Frontal cortex (tissue), 4 donors: ENCODE measurements around the gene XXYLT1. TPM values are rescaled to one million over a fixed set of nuclear protein-coding genes. Genes with fewer than 3 reads are reported as not detected.
"Not testable (repeated sequence)": the region's sequence is repeated elsewhere in the genome, so short reads cannot be mapped to it uniquely, and the experiment has no call there.

ENCODE experiments used
- DNase-seq, 2 donors: peaks; one replicate each; pipeline ENCODE4 v3.0.0; 2012; ENCODE audit warnings: low spot score in 2 of 2
- FAIRE-seq: peaks from 2 replicates; lab custom pipeline; 2012; peaks lifted over from hg19 to GRCh38; lab: Jason Lieb, UNC
- total RNA-seq: library from RNA; depleted of rRNA; stranded (reverse); fragments of >200 nt; gene quantifications from one replicate; pipeline ENCODE4 v1.2.3, GENCODE V29; 2014
- donor health status: control.
- donor health status: control.
- donor health status: control.

XXYLT1 gene, protein sequence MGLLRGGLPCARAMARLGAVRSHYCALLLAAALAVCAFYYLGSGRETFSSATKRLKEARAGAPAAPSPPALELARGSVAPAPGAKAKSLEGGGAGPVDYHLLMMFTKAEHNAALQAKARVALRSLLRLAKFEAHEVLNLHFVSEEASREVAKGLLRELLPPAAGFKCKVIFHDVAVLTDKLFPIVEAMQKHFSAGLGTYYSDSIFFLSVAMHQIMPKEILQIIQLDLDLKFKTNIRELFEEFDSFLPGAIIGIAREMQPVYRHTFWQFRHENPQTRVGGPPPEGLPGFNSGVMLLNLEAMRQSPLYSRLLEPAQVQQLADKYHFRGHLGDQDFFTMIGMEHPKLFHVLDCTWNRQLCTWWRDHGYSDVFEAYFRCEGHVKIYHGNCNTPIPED
- total RNA-seq = 23.6 TPM

DNA sequence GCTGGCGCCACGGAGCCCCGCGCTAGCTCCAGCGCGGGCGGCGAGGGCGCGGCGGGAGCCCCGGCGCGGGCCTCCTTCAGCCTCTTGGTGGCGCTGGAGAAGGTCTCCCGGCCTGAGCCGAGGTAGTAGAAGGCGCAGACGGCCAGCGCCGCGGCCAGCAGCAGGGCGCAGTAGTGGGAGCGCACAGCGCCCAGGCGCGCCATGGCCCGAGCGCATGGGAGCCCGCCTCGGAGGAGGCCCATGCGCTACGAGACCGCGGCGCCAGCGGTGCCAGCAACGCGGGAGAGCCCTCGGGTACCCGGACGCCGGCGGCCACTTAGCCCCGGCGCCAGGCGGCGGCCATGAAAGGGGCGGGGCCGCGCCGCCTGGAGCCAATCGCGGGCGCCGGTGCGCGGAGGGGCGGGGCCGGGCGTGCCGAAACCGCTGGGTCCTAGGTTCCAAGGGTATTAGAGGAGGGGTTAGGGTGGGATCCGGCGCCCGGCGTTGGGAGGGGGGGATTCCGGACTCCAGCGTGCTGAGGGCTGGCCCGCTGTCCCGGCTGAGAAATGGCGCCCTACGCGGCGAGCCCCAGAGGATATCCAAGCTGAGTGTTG is at the start of gene XXYLT1:
TSS of gene XXYLT1 (minus strand) at position 343 of the 593 bp plus-strand sequence. CDS start at position 242, 101 bp downstream.
- DNase-seq = peak; percentile 86 to 92
- FAIRE-seq = no peak

DNA sequence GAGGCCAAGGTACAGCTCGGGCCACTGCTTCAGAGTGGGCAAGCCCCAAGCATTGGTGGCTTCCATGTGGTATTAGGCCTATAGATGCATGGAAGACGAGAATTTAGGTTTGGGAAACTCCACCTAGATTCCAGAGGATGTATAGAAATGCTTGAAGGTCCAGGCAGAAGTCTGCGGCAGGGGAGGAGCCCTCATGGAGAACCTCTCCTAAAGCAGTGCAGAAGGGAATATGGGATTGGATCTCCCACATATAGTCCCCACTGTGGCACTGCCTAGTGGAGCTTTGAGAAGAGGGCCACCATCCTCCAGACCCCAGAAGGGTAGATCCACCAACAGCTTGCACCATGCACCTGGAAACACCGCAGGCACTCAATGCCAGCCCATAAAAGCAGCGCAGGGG is 48.1 kb upstream of the XXYLT1 start:
- no peak for FAIRE-seq
- no peak for DNase-seq

DNA sequence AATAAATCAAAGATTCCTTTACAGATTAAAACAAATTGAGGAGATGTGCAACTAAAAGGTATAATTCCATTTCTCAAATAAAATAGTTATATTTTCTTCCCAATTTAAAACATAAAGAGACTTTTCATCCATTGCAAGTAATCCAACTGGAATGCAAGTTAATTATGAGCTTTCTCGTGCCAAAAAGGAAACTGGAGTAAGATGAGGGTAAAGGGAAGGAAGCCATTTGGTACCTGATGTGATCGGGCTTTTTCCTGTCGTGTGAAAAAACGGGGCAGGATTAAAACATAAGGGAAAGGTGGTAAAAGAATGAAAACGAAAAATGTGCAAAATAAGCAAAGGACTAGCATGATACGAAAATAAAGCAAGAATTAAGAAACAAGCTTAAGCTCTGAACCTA is 41.8 kb upstream of the XXYLT1 start:
- FAIRE-seq = no peak
- DNase-seq = no peak

DNA sequence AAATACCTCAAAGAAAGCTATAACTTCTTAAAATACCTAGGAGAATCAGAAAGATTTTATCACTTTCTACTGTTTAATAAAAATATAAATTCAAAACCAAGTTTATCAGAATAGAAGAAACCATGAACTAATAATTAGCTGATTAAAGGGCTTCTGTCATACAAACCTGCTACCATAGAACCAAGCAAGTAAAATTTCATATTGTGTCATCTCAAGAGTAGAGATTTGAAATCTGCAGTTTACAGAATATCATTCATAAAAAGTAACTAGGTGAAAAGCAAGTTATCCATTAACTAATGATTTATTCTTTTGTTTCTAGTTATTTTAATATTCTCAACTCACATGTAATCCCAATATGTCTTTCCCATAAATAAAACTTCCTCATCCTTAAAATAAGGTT is 36.8 kb upstream of the XXYLT1 start:
- no peak for FAIRE-seq
- no peak for DNase-seq

DNA sequence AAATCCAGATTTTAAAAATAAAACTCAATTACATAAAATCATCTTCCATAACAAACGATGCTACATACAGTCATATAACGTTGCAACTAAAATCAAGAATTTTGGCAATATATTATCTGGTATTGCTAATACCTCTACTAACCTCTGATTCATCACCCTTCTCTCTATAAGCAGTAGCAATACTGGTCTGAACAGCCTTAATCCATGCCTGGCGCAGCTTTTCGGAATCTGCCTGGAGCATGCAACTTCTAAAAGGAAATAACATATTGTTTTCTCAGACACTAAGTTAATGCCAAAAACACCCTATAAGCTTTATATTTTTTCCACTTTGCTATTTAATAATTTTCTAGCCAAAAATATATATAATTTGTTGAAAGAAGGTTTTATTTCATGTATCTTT is 35.4 kb upstream of the XXYLT1 start:
- FAIRE-seq = no peak

DNA sequence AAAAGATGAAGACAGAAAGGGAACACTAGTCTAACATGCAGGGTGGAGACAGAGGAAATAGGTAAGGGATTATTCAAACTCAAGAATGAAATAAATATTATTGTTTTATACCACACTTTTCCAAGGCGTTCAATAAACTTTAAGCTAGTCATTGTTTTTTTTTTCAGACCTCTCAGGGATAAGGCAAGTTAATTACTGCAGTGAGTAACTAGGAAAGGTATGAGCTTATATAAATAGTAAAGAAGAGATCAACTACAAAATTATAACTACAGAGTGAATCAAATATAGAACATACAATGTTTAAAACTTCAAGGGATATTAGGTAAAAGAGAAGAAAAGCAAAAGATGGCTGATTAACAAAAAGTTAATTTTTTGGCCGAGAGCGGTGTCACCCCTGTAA is 31.5 kb upstream of the XXYLT1 start:
- DNase-seq (no peak), FAIRE-seq (no peak)

More for the DNA sequence above, 35.4 kb upstream of the XXYLT1 start:
- no peak for DNase-seq

DNA sequence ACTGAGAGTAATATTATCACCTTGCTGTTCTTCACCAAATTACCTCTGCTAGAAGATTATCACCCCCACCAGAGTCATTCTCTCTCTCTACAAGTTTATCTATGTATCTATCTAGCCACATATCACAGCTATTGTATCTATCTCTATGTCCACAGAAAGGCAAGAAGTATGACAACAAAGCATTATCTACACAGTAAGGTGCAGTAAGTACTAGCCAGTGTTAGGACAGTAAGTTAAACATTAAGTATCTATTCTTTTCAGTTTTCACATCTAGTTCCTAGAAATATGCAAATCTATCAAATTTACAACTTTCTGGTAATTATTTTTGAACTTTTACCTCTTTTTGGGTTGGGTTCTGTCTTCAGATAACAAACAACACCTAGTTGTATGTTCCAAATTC is 26.5 kb upstream of the XXYLT1 start:
- no peak for FAIRE-seq
- DNase-seq = no peak

DNA sequence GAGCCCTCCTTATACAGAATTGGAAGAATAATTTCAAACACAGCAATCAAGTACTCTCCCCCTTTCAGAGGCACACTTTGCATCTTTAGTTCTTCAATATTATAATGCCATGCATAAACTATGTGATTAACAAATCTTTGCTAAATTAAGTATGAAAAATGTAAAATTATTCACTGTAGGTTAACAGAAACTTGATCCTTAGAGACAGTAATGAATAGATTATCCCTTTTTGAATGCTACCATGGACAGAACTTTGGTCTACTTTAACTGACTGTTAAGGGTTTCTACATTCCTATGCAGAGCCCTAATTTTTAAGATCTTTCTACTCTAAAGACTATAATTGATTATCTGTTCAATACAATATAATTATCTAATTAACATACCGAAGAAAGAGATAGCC is 25.7 kb upstream of the XXYLT1 start:
- FAIRE-seq = no peak
- no peak for DNase-seq

DNA sequence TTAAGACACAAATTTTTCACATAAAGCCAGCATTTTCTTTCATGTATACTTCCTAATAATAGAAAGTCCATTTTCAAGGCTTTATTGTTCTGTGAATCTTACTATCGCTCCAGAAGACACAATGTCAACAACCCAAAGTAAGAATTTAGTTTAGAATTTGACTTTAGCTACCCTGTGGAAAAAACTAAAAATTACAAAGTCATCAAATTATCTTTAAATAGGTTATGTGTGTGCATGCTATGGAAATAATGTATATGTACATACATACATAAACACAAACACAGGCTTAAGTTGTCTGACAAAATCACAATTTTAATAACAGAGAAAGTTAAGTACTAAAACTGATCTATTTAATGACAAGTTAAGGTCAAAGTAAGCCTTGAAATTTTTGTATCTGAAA is 20.2 kb upstream of the XXYLT1 start:
- FAIRE-seq (peak; percentile 48), DNase-seq (no peak)

DNA sequence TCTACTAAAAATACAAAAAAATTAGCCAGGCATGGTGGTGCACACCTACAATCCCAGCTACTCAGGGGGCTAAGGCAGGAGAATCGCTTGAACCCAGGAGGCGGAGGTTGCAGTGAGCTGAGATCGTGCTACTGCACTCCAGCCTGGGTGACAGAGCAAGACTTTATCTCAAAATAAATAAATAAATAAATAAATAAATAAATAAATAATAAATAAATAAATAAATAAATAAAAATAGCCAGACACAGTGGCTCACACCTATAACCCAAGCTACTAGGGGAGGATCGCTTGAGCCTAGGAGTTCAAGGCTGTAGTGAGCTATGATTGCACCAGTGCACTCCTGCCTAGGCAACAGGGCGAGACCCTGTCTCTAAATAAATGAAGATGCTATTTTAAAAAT is 19.7 kb upstream of the XXYLT1 start:
- DNase-seq, FAIRE-seq: not testable (repeated sequence)

DNA sequence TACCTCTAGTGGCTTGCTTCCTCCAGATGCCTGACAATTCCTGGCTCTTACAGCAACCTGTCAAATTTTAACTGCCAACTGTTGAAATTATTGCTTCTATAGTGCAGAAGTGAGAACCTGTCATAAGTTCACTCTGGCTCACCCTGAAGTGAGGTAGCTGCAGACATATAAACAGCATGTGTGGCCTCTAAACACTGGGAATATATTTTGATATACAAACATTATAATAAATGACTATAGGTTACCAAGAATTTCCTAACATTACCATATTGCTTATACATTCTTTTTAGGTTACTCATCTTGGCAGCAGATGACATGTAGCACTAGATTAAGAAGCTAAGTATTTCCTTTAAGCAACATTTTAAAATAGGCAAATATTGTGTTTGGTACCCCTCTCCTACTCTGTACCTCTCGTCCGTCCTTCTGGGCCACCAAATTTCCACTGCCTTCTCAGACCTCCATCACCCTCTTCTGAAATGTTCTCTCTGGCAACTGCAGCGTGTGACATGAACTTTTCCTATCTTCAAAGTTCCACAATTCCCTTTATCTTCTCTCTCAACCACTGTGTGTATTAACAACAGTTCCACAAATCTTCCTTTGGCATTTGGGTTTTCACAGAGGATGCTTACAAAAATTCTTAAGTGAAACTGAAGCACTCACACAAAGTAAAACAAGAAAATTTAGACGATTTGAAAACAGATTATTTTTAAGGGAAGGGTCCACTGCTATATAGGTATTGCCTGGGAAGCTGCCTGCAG is 15.3 kb upstream of the XXYLT1 start:
- no peak for FAIRE-seq

DNA sequence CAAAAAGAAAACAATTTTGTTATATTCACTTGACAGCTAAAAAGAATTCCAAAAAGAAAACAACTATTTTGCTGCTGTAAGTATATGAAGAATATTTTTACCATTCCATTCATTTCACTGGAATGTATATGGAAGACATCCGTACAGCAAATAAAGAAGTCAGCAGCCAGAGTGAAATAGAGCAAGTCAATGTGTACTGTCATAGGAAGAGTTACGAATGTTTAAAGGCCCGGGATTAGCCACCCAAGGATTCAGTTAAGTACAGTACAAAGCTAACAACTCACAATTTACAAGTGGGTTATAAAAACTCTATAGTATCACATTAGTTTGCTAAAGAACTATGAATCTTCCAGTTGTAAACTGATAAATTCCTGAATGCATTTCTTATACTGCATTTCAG is 14.4 kb upstream of the XXYLT1 start:
- no peak for DNase-seq
- FAIRE-seq = no peak

More for the DNA sequence above, 15.3 kb upstream of the XXYLT1 start:
- DNase-seq = no peak

DNA sequence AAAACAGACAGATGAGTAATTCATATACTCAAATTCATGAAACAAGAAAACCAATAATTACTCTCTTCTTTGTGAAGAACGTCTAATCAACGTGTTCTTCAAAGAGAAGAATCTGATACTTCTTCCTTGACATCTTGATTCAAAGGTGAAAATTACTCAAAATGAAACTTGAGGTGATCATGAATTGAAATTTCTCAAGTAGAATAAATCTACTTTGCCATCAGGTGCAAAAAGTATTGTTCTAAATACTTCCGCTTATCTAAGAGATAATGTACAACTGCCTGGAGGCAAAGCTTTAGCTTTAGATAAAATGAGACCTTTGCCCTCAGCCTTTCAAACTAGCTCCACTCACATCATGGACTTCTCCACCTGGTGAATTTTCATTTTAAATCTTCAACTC is 13.9 kb upstream of the XXYLT1 start:
- no peak for DNase-seq
- no peak for FAIRE-seq

DNA sequence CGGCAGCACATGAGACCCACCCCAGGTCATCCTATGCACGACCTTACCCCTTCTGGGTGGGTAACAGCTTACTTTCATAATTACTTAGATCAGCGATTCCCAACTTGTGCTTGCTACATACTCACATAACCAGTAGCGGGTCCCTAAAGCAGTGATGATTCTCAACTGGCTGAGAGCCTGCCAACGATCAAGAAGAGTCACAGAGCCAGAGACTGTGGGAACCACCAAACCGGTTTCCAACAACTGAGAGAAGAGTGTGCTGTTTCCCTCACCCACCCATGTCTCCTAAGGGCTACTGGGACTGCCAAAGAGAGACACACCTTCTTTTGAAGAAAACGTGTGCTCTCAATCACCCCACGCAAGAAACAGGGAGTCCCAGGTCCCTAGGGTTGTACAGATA is 12.0 kb upstream of the XXYLT1 start:
- FAIRE-seq = no peak
- DNase-seq = no peak

DNA sequence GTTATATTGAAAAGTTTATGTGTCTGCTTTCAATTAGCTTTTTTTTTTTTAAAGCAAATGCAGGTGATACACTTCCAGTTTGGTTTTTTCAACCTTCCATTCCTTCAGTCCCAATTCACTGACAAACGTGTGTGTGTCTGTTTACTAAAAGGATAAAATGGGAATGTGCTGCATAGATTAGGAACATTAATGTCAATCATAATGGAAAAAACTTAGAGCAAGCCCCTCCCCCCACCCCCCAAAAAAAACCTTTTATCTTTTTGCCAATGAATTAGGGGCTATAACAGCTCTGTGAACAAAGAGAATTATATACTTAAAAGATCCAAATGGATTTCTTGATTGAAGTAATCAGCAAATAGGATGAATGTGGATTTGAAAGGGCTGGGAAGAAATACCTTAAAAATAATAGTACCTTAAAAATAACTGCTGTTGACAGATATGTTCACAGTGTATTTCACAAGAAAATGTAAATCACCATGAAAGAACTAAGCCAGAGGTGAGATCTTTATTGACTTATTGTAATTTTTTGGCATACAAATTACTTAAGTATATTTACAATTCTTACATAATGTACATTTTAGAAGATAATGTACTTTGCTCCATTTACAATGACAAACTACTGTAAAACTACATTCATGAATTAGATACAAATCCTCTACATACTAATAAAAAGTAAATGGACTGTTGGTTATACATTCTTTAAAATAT is 3.5 kb upstream of the XXYLT1 start:
- DNase-seq = no peak
- no peak for FAIRE-seq

DNA sequence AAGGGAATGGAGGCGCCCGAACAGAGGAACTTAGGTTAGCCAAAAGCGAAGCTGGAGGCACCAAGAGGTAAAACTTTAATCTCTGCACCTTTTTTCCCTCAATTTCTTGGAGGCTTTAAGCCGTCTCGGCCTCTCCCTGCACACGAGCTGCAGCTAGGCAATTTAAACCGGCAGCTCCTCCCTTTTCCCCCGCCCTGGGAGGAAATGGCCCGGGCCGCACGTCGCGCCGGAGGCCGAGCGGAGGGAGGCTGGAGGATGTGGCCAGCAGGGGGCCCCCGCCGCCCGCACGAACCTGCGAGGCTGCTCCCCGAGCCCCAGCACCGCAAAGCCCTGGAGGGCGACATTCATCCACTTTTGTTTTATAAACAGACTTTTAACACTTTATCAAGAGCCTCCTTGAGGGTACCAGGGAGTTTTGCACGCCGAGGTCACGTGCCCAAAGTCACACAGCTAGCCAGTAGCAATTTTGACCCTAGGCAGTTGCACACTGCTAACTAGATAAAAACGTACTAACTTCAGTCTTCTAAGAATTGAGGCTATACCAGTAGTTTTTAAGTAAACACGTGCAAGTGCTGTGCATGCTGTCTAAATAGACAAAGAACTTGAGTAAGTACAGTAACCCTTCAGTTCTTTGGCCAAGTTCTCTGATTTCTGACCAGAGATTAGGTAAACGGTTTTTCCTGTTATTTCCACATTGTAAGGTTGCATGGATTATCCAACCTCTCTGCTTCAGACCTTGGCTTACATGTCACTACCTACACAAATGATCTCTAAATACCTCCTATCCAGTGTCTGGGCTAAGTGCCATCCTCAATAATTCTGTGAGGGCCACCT is 668 bp upstream of the XXYLT1 start:
- peak; percentile 82 to 85 for DNase-seq
- FAIRE-seq = no peak

DNA sequence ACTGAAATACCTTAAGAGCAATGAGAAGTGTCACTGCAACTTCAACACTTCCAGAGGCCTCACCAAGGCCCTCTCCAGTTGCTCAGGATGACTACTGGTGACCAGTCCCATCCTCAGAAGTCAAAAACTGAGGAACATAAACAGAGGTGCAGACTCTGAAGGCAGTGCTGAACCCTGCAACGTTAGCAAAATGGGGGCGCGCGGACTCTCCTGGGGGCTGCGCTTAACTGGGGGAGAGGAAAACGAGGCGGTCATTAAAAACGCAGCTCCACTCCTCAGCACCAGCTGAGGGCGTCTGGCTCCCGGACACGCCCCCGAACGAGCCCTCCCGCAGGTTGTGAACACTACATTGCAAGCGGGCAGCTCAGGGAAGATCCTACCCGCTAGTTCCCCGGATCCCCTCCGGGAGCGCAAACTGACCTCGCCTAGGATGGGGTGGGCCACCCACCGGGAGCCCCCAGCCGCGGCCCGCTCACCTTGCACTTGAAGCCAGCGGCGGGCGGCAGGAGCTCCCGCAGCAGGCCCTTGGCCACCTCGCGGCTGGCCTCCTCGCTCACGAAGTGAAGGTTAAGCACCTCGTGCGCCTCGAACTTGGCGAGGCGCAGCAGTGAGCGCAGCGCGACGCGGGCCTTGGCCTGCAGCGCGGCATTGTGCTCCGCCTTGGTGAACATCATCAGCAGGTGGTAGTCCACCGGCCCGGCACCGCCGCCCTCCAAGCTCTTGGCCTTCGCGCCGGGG is 711 bp downstream of the XXYLT1 start:
- FAIRE-seq (no peak), DNase-seq (no peak)

DNA sequence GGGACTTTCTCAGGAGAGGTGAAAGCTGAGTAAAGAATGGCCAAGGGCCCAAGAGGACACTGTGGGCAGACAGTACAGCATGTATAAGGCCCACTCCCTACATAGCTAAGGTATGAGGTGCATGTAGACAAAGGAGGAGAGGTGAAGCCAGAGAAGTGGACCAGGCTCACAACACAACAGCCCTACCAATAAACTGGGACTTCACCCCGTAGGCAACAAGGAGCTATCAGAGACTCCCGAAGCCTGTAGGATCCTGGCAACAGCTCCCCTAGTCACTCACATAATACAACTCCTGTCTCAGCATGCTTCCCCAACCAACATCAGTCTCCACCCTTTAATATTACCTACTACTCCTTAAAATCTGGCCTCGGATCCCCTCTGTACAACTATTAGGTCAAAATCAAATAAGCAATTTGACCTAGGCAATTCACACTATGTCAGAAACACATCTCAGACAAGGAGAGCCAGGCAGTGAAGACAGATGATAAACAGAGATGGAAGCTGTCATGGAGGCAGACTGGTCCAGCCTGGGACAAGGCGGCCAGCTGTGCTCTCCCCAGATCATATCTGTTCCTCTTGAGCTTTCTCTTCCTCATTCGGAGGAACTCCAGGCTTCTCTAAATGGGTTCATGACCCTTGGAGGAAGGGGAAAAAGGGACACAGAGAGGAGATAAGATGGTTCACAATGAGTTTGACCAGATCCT is 1.4 kb downstream of the XXYLT1 start:
- DNase-seq = no peak
- FAIRE-seq = no peak
